H9 (cell line): ENCODE results near the gene CCDC7. TPM values are rescaled to one million over a fixed set of nuclear protein-coding genes. Genes with fewer than 3 reads are reported as not detected.

ENCODE experiments used
- DNase-seq: peaks from one replicate; pipeline ENCODE4 v3.0.0-alpha.2; 2017
- H2AFZ ChIP-seq: one replicate; pipeline ENCODE4 v1.6.1; 2013; ENCODE audit warnings: mild to moderate bottlenecking, low read length, control low read depth, moderate library complexity
- H2AK5ac ChIP-seq: 2 replicates; pipeline ENCODE4 v1.6.1; 2013; ENCODE audit warnings: low read length, control low read depth, mixed read lengths; ENCODE audit not compliant: insufficient read length
- H2BK120ac ChIP-seq: one replicate; pipeline ENCODE4 v1.6.1; 2013; ENCODE audit warnings: low read depth, mild to moderate bottlenecking, low read length, control low read depth, inconsistent platforms; ENCODE audit not compliant: poor library complexity, severe bottlenecking
- H2BK12ac ChIP-seq: 2 replicates; pipeline ENCODE4 v1.6.1; 2013; ENCODE audit warnings: low read length, control low read depth, mixed read lengths, low read depth; ENCODE audit not compliant: insufficient read length
- H2BK15ac ChIP-seq: 2 replicates; pipeline ENCODE4 v1.6.1; 2013; ENCODE audit warnings: low read depth, low read length, control low read depth
- H2BK20ac ChIP-seq: one replicate; pipeline ENCODE4 v1.6.1; 2013; ENCODE audit warnings: low read depth, mild to moderate bottlenecking, low read length, control low read depth, inconsistent platforms; ENCODE audit not compliant: poor library complexity, severe bottlenecking
- H2BK5ac ChIP-seq: 2 replicates; pipeline ENCODE4 v1.6.1; 2013; ENCODE audit warnings: low read length, control low read depth, mixed read lengths; ENCODE audit not compliant: insufficient read length
- H3K14ac ChIP-seq: 2 replicates; pipeline ENCODE4 v1.6.1; 2013; ENCODE audit warnings: low read length, control low read depth; ENCODE audit not compliant: insufficient read depth
- H3K18ac ChIP-seq: 2 replicates; pipeline ENCODE4 v1.6.1; 2013; ENCODE audit warnings: low read depth, mild to moderate bottlenecking, mixed read lengths, low read length, control low read depth; ENCODE audit not compliant: insufficient read length
- H3K23ac ChIP-seq: 2 replicates; pipeline ENCODE4 v1.6.1; 2013; ENCODE audit warnings: low read length, control low read depth, mixed read lengths, low read depth; ENCODE audit not compliant: insufficient read length
- H3K23me2 ChIP-seq: 2 replicates; pipeline ENCODE4 v1.6.1; 2013; ENCODE audit warnings: low read depth, mild to moderate bottlenecking, mixed read lengths, low read length, control low read depth; ENCODE audit not compliant: insufficient read length, poor library complexity, severe bottlenecking
- H3K27ac ChIP-seq: 2 replicates; pipeline ENCODE4 v1.5.1; 2013; ENCODE audit warnings: low read length, control low read depth, mixed read lengths, low read depth; ENCODE audit not compliant: insufficient read length
- H3K27me3 ChIP-seq: 2 replicates; pipeline ENCODE4 v1.6.1; 2013; ENCODE audit warnings: low read length, control low read depth, inconsistent platforms; ENCODE audit not compliant: insufficient read depth
- H3K4ac ChIP-seq: 2 replicates; pipeline ENCODE4 v1.6.1; 2013; ENCODE audit warnings: low read depth, mild to moderate bottlenecking, control low read depth, inconsistent platforms, low read length, moderate library complexity
- H3K4me1 ChIP-seq: 2 replicates; pipeline ENCODE4 v1.6.1; 2013; ENCODE audit warnings: low read length, control low read depth, inconsistent platforms; ENCODE audit not compliant: insufficient read depth
- H3K4me2 ChIP-seq: 2 replicates; pipeline ENCODE4 v1.6.1; 2013; ENCODE audit warnings: low read length, control low read depth, mixed read lengths; ENCODE audit not compliant: insufficient read length, insufficient read depth
- H3K56ac ChIP-seq: 2 replicates; pipeline ENCODE4 v1.6.1; 2013; ENCODE audit warnings: low read depth, mild to moderate bottlenecking, mixed read lengths, low read length, control low read depth; ENCODE audit not compliant: insufficient read length
- H3K79me1 ChIP-seq: 2 replicates; pipeline ENCODE4 v1.6.1; 2013; ENCODE audit warnings: low read depth, mild to moderate bottlenecking, moderate library complexity, low read length, control low read depth, inconsistent platforms; ENCODE audit not compliant: insufficient read depth, poor library complexity, severe bottlenecking
- H3K79me2 ChIP-seq: 2 replicates; pipeline ENCODE4 v1.6.1; 2013; ENCODE audit warnings: low read length, control low read depth, inconsistent platforms; ENCODE audit not compliant: insufficient read depth
- H3K9ac ChIP-seq: 2 replicates; pipeline ENCODE4 v1.6.1; 2013; ENCODE audit warnings: low read length, control low read depth, mixed read lengths; ENCODE audit not compliant: insufficient read length; ENCODE audit errors: extremely low read depth
- H3K9me3 ChIP-seq: one replicate; pipeline ENCODE4 v1.6.1; 2013; ENCODE audit warnings: low read depth, low read length, inconsistent platforms; ENCODE audit not compliant: control insufficient read depth
- H3T11ph ChIP-seq: one replicate; pipeline ENCODE4 v1.6.1; 2013; ENCODE audit warnings: mild to moderate bottlenecking, low read length, control low read depth, inconsistent platforms
- H4K20me1 ChIP-seq: one replicate; pipeline ENCODE4 v1.6.1; 2013; ENCODE audit not compliant: control insufficient read depth, insufficient read length, insufficient read depth
- H4K5ac ChIP-seq: 2 replicates; pipeline ENCODE4 v1.6.1; 2013; ENCODE audit warnings: low read depth, mild to moderate bottlenecking, mixed read lengths, low read length, control low read depth; ENCODE audit not compliant: insufficient read length
- H4K8ac ChIP-seq: replicated peaks from 2 replicates; pipeline ENCODE4 v1.6.1; 2013; ENCODE audit warnings: low read length, control low read depth, mixed read lengths, low read depth; ENCODE audit not compliant: insufficient read length
- H4K91ac ChIP-seq: 2 replicates; pipeline ENCODE4 v1.6.1; 2013; ENCODE audit warnings: low read depth, mild to moderate bottlenecking, moderate library complexity, mixed read lengths, low read length, control low read depth; ENCODE audit not compliant: insufficient read length
- H3K27ac Mint-ChIP-seq, 3 experiments: 2 replicates in 2 of 3; 3 replicates in 1 of 3; pipeline ENCODE4 v1.8.0; 2020 to 2021; ENCODE audit warnings: mixed read lengths in 3 of 3, mild to moderate bottlenecking in 1 of 3, moderate library complexity in 1 of 3
- H3K27me3 Mint-ChIP-seq: 2 replicates; pipeline ENCODE4 v1.8.0; 2021; ENCODE audit warnings: low read depth, mild to moderate bottlenecking, moderate library complexity, mixed read lengths
- H3K36me3 Mint-ChIP-seq, 3 experiments: 2 replicates in 2 of 3; 3 replicates in 1 of 3; pipeline ENCODE4 v1.8.0; 2020 to 2021; ENCODE audit warnings: low read depth in 3 of 3, mixed read lengths in 3 of 3; ENCODE audit not compliant: insufficient read depth in 1 of 3
- H3K4me1 Mint-ChIP-seq, 2 experiments: 2 replicates each; pipeline ENCODE4 v1.8.0; 2020; ENCODE audit warnings: mixed read lengths in 2 of 2
- H3K4me3 Mint-ChIP-seq, 2 experiments: 2 replicates in 1 of 2; 3 replicates in 1 of 2; pipeline ENCODE4 v1.8.0; 2020 to 2021; ENCODE audit warnings: mild to moderate bottlenecking in 2 of 2, mixed read lengths in 2 of 2, moderate library complexity in 1 of 2
- H3K9me3 Mint-ChIP-seq, 2 experiments: 2 replicates in 1 of 2; 3 replicates in 1 of 2; pipeline ENCODE4 v1.8.0; 2020; ENCODE audit warnings: mild to moderate bottlenecking in 2 of 2, mixed read lengths in 2 of 2, moderate library complexity in 1 of 2
- WGBS: extraction: QIAGEN DNeasy Blood & Tissue Kit; methylation state at CpG from one replicate; pipeline ENCODE4 v1.1.7; 2013; ENCODE audit warnings: missing lambda C conversion rate, low lambda C conversion rate, mixed read lengths; ENCODE audit not compliant: insufficient read length; ENCODE audit errors: extremely low coverage; 5-methylcytosine and 5-hydroxymethylcytosine counted together
- total RNA-seq: library from RNA; stranded (reverse); gene quantifications from 2 replicates; pipeline ENCODE4 v1.2.1, GENCODE V29; 2021
- TF ChIP-seq, protein P1 (sequence below): fragments of 200-600 bp; sonication (generic); conservative IDR thresholded peaks from 3 replicates; pipeline ENCODE4 v1.8.0; 2021; ENCODE audit warnings: antibody characterized with exemption, mild to moderate bottlenecking

The CCDC7 gene
- total RNA-seq, 1 experiment from 2014 or later: 1.6 TPM

DNA sequence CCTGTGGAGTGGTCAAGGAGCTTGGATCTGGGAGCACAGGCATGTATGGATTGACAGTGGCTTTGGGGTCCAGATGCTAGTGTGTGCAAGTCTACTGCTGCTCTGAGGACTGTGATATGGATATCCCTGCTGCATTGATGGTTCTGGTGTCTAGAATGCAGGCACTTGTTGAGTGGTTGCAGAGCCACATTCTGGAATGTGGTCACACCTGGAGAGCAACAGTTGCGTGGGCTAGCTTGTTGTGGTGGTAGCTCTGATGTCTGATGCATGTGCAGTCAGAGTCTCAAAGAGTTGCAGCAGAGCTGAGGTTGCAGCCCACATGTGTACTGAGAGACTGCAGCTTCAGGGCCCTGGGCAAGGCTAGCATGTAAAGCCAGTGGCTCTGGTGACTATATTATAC lies 43.2 kb downstream of the CCDC7 start:
- Histone ChIP-seq H3K4ac (no peak overlapping the region), H3K56ac (no peak overlapping the region), H2AK5ac (no peak overlapping the region), H4K8ac (no peak overlapping the region), H3K79me1 (no peaks in the 10 kb centered on the region), H2AFZ (no peak overlapping the region), H2BK20ac (no peak overlapping the region), H3K27me3 (no peaks in the 10 kb centered on the region), H3K18ac (no peak overlapping the region), H3K27ac (no peak overlapping the region), H4K20me1 (no peaks in the 10 kb centered on the region), H4K91ac (no peak overlapping the region), H3K23me2 (no peaks in the 10 kb centered on the region), H2BK12ac (no peak overlapping the region), H3K9me3 (peaks cover 20% of the 10 kb centered on the region), H3K4me1 (no peaks in the 10 kb centered on the region), H2BK5ac (no peak overlapping the region), H3K14ac (no peak overlapping the region), H3K9ac (no peak overlapping the region), H3K79me2 (no peaks in the 10 kb centered on the region), H4K5ac (no peak overlapping the region), H3K23ac (no peak overlapping the region), H2BK15ac (no peak overlapping the region), H3T11ph (no peak overlapping the region), H3K4me2 (no peak overlapping the region), H2BK120ac (no peak overlapping the region)
- no peak overlapping the region for H3K4me3 Mint-ChIP-seq
- H3K27me3 Mint-ChIP-seq: peaks cover 1% of the 10 kb centered on the region
- H3K36me3 Mint-ChIP-seq: peaks cover 19 to 42% (median 31%) of the 10 kb centered on the region in 3 experiments
- H3K4me1 Mint-ChIP-seq: no peaks in the 10 kb centered on the region
- TF ChIP-seq, protein P1, sequence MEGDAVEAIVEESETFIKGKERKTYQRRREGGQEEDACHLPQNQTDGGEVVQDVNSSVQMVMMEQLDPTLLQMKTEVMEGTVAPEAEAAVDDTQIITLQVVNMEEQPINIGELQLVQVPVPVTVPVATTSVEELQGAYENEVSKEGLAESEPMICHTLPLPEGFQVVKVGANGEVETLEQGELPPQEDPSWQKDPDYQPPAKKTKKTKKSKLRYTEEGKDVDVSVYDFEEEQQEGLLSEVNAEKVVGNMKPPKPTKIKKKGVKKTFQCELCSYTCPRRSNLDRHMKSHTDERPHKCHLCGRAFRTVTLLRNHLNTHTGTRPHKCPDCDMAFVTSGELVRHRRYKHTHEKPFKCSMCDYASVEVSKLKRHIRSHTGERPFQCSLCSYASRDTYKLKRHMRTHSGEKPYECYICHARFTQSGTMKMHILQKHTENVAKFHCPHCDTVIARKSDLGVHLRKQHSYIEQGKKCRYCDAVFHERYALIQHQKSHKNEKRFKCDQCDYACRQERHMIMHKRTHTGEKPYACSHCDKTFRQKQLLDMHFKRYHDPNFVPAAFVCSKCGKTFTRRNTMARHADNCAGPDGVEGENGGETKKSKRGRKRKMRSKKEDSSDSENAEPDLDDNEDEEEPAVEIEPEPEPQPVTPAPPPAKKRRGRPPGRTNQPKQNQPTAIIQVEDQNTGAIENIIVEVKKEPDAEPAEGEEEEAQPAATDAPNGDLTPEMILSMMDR: no peak
- H3K27ac Mint-ChIP-seq: no peak overlapping the region
- no peak for DNase-seq
- peaks cover 53 to 57% of the 10 kb centered on the region in 2 experiments for H3K9me3 Mint-ChIP-seq
- WGBS: no CpG with 5 or more reads among the region's 1 CpG
